Neural crest cell (in vitro differentiated cells): ENCODE results near the gene WWOX. TPM values are rescaled to one million over a fixed set of nuclear protein-coding genes. Genes with fewer than 3 reads are reported as not detected.

Experiments used
- DNase-seq: peaks from one replicate; pipeline ENCODE4 v3.0.0; 2021; ENCODE audit warnings: low read depth, mixed read lengths, low spot score
- H3K27ac Mint-ChIP-seq: one replicate; pipeline ENCODE4 v1.8.0; 2021; ENCODE audit warnings: mild to moderate bottlenecking, mixed read lengths; ENCODE audit not compliant: unreplicated experiment
- H3K27me3 Mint-ChIP-seq: 2 replicates; pipeline ENCODE4 v1.8.0; 2021; ENCODE audit warnings: low read depth, mild to moderate bottlenecking, mixed read lengths
- H3K36me3 Mint-ChIP-seq: 2 replicates; pipeline ENCODE4 v1.8.0; 2021; ENCODE audit warnings: low read depth, mild to moderate bottlenecking, mixed read lengths
- H3K4me1 Mint-ChIP-seq: 2 replicates; pipeline ENCODE4 v1.8.0; 2021; ENCODE audit warnings: mixed read lengths
- H3K4me3 Mint-ChIP-seq: one replicate; pipeline ENCODE4 v1.8.0; 2021; ENCODE audit warnings: mild to moderate bottlenecking, mixed read lengths
- H3K9me3 Mint-ChIP-seq: 2 replicates; pipeline ENCODE4 v1.8.0; 2021; ENCODE audit warnings: mixed read lengths
- total RNA-seq: library from RNA; stranded (reverse); gene quantifications from 2 replicates; pipeline ENCODE4 v1.2.1, GENCODE V29; 2021
- TF ChIP-seq, protein P1 (sequence below): fragments of 200-600 bp; sonication (generic); conservative IDR thresholded peaks from 2 replicates; pipeline ENCODE4 v1.5.0; 2021; ENCODE audit warnings: antibody characterized with exemption, mild to moderate bottlenecking

Gene WWOX
- total RNA-seq, 1 donor from 2014 or later: 30.5 TPM

DNA sequence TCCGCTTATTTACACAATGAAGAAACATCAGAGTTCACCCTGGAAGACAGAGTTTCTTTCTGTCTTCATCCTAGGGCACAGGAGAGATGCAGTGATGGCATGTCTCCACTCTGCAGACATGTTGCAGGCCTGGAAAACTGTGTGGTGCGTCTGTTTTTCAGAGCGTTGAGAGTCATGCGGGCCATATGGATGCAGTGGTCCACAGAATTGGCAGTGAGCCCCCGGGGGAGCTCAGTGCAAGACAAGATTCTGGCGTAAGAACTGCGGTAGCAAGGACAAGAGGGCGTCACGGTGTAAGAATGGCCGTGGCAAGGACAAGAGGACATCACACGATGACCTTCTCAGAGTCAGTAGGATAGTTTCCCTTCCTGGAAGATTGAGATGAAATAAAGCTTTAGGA, 847.1 kb downstream of the WWOX start:
- Mint-ChIP-seq H3K4me1 (peaks cover 16% of the 10 kb centered on the region), H3K27ac (no peak overlapping the region), H3K36me3 (no peaks in the 10 kb centered on the region), H3K27me3 (peaks cover 18% of the 10 kb centered on the region), H3K4me3 (no peak overlapping the region), H3K9me3 (no peaks in the 10 kb centered on the region)
- DNase-seq: no peak
- TF ChIP-seq, protein P1, sequence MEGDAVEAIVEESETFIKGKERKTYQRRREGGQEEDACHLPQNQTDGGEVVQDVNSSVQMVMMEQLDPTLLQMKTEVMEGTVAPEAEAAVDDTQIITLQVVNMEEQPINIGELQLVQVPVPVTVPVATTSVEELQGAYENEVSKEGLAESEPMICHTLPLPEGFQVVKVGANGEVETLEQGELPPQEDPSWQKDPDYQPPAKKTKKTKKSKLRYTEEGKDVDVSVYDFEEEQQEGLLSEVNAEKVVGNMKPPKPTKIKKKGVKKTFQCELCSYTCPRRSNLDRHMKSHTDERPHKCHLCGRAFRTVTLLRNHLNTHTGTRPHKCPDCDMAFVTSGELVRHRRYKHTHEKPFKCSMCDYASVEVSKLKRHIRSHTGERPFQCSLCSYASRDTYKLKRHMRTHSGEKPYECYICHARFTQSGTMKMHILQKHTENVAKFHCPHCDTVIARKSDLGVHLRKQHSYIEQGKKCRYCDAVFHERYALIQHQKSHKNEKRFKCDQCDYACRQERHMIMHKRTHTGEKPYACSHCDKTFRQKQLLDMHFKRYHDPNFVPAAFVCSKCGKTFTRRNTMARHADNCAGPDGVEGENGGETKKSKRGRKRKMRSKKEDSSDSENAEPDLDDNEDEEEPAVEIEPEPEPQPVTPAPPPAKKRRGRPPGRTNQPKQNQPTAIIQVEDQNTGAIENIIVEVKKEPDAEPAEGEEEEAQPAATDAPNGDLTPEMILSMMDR: no peak

DNA sequence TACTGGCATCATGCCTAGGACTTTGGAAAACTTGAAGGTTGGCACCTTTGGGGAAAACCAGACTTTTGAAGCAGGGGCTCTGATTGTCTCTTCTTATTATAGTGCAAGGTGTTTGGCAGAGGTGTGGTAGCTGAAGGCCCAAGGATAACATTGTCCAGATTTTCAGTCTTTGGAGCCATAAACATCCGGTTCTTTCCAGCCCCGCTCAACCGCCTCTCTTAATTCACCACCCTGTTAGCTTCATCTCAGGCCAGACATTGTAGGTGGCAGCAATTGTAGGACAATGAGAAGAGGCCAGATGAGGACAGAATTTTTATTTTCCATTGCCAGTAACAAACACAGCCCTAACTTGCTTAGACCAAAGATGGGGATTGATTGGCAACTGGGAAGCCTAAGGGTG, 851.3 kb downstream of the WWOX start:
- Mint-ChIP-seq H3K36me3 (no peaks in the 10 kb centered on the region), H3K4me1 (peaks cover 12% of the 10 kb centered on the region), H3K27ac (no peak overlapping the region), H3K9me3 (peaks cover 3% of the 10 kb centered on the region), H3K4me3 (no peak overlapping the region), H3K27me3 (peaks cover 26% of the 10 kb centered on the region)
- TF ChIP-seq, protein P1: no peak
- no peak for DNase-seq

- H3K9me3 Mint-ChIP-seq: peaks cover 3% of the 10 kb centered on the region
- H3K4me3 Mint-ChIP-seq: no peak overlapping the region
- TF ChIP-seq, protein P1: no peak
- peaks cover 11% of the 10 kb centered on the region for H3K4me1 Mint-ChIP-seq
- no peaks in the 10 kb centered on the region for H3K36me3 Mint-ChIP-seq
- no peak for DNase-seq
- no peak overlapping the region for H3K27ac Mint-ChIP-seq
- peaks cover 21% of the 10 kb centered on the region for H3K27me3 Mint-ChIP-seq
Observed at GRCh38 chr16:78952630-78953029, 853.2 kb downstream of the WWOX start.

- Mint-ChIP-seq H3K27me3 (peaks cover 18% of the 10 kb centered on the region), H3K27ac (no peak overlapping the region), H3K4me1 (peaks cover 16% of the 10 kb centered on the region), H3K36me3 (no peaks in the 10 kb centered on the region), H3K9me3 (peaks cover 3% of the 10 kb centered on the region), H3K4me3 (no peak overlapping the region)
- TF ChIP-seq, protein P1: no peak
- no peak for DNase-seq
Observed at GRCh38 chr16:78953526-78953925, 854.1 kb downstream of the WWOX start.

DNA sequence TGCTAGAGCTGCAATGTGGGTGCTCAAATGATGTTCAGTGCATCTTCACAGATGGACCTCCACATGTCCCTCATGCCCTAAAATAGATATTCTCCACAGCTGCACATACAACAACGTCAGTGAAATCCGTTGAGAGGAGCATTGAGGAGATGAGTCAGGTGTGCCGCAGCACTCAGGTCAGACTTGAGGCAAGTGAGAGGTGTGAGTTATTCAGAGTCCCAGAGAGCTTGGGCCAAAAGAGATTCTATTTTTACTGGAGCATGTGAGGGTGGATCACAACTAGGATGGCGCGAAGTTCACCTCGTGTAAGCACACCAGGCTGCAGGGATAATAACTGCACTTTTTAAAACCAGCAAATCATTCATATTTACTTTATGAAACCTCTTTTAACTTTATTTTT, 855.8 kb downstream of the WWOX start:
- Mint-ChIP-seq H3K36me3 (no peaks in the 10 kb centered on the region), H3K4me3 (no peak overlapping the region)

More for the DNA sequence above, 855.8 kb downstream of the WWOX start:
- peaks cover 16% of the 10 kb centered on the region for H3K4me1 Mint-ChIP-seq
- peaks cover 14% of the 10 kb centered on the region for H3K27me3 Mint-ChIP-seq
- no peak overlapping the region for H3K27ac Mint-ChIP-seq
- peaks cover 3% of the 10 kb centered on the region for H3K9me3 Mint-ChIP-seq
- TF ChIP-seq, protein P1: no peak
- DNase-seq: no peak
